ENCODE measurements around the gene LAMC3. TPM values are rescaled to one million over a fixed set of nuclear protein-coding genes. Genes with fewer than 3 reads are reported as not detected.

Gene LAMC3
- total and polyA plus RNA-seq, 9 of the 15 experiments (the other 6 are each of a cell fraction or from before 2014, with no cell fraction given): 0.10 TPM; not detected in 8

DNA sequence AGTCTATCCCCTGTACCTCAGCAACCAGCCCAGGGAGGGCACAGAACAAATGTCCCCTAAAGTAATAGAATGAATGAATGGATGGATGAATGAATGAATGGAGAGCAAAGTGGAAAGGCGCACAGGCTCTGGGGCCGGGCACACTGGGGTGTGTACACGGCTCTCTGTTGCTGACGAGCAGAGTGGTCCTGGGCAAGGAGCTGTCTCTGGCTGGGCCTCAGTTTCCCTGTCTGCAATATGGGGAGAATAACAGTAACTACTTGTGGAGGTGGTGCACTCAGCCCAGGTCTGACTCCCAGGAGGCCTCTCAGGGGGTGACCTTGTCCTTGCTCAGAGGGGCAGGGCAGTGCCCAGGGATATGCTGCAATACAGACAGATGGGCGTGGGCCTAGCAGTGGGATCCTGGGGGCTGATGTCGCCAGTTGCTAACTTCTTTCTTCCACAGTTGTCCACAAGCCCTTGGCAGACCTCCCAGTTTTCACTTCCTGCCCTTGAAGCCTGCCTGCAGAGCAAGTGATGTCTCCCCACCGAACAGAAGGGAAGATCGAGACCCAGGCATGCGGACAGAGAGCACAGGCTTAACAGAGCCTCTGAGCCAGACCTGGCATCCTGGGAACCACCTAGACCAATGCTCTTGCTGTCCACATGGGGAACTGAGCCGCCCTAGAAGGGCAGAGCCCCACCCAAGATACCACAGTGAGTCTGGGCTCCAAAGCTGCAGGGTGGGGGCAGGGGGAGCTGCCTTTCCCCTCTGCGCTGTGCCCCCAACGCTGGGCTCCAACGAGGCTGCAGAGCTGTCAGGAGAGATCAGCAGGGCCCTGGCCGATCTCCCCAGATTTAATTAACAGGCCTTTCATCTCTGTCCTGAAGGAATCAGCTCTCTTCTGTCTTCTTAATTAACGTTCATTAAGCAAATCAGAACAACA lies 13.6 kb upstream of the LAMC3 start:
- Histone ChIP-seq H3K27ac (ENCODE audit: extremely low read depth, low read depth, low read length) (no peak overlapping the region), H3K79me2 (ENCODE audit: control insufficient read depth, insufficient read depth, low read length) (no peaks in the 10 kb centered on the region), H2AFZ (ENCODE audit: low read depth, low read length) (no peak overlapping the region), H3K4me1 (replicated peaks in 1 of 2; ENCODE audit: control insufficient read depth in 2 of 2, insufficient read depth in 2 of 2, low read length in 2 of 2) (peaks cover 0 to 40% of the 10 kb centered on the region in 2 experiments; a peak in 3 of 5 replicates), H3K4me3 (no peak overlapping the region), H3K27me3 (ENCODE audit: control insufficient read depth in 2 of 2, insufficient read depth in 2 of 2, low read length in 2 of 2) (peaks cover 78 to 98% of the 10 kb centered on the region in 2 experiments), H3K36me3 (ENCODE audit: control insufficient read depth, insufficient read depth, low read length) (no peaks in the 10 kb centered on the region), H3K9me3 (replicated peaks; ENCODE audit: control insufficient read depth, insufficient read depth, low read depth, low read length) (no peaks in the 10 kb centered on the region; the same call in 1 of the 2 replicates), H3K9ac (ENCODE audit: insufficient read depth in 1 of 2, low read depth in 2 of 2, low read length in 2 of 2) (peak overlapping the region in 1 of 2 experiments; percentile 1; a peak in 1 of 4 replicates), H3K9me1 (ENCODE audit: control insufficient read depth, insufficient read depth, low read length) (peaks cover 3% of the 10 kb centered on the region), H4K20me1 (replicated peaks; ENCODE audit: control insufficient read depth, insufficient read depth, low read length) (peaks cover 93% of the 10 kb centered on the region), H3K4me2 (ENCODE audit: insufficient read depth, low read length) (no peak overlapping the region)
- ATAC-seq (peak; percentile 0; the same call in 2 of the 3 replicates), FAIRE-seq (no peak), DNase-seq (ENCODE audit: extremely low read depth in 1 of 4, low spot score in 3 of 4) (peak in 3 of 4 experiments; percentile 66 to 86 (median 68))
- TF ChIP-seq, protein P1, sequence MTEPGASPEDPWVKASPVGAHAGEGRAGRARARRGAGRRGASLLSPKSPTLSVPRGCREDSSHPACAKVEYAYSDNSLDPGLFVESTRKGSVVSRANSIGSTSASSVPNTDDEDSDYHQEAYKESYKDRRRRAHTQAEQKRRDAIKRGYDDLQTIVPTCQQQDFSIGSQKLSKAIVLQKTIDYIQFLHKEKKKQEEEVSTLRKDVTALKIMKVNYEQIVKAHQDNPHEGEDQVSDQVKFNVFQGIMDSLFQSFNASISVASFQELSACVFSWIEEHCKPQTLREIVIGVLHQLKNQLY (CRISPR knock-in tag; conservative IDR thresholded peaks at IDR 0.05): peak in 1 of 2 experiments; percentile 65; a peak in 1 of 4 replicates
- TF ChIP-seq TFAM (CRISPR knock-in tag; conservative IDR thresholded peaks at IDR 0.05): no peak
- no peak for TF ChIP-seq PTTG1 (tag; IDR thresholded peaks at IDR 0.05; ENCODE audit: low read depth)
- TF ChIP-seq, protein P2, sequence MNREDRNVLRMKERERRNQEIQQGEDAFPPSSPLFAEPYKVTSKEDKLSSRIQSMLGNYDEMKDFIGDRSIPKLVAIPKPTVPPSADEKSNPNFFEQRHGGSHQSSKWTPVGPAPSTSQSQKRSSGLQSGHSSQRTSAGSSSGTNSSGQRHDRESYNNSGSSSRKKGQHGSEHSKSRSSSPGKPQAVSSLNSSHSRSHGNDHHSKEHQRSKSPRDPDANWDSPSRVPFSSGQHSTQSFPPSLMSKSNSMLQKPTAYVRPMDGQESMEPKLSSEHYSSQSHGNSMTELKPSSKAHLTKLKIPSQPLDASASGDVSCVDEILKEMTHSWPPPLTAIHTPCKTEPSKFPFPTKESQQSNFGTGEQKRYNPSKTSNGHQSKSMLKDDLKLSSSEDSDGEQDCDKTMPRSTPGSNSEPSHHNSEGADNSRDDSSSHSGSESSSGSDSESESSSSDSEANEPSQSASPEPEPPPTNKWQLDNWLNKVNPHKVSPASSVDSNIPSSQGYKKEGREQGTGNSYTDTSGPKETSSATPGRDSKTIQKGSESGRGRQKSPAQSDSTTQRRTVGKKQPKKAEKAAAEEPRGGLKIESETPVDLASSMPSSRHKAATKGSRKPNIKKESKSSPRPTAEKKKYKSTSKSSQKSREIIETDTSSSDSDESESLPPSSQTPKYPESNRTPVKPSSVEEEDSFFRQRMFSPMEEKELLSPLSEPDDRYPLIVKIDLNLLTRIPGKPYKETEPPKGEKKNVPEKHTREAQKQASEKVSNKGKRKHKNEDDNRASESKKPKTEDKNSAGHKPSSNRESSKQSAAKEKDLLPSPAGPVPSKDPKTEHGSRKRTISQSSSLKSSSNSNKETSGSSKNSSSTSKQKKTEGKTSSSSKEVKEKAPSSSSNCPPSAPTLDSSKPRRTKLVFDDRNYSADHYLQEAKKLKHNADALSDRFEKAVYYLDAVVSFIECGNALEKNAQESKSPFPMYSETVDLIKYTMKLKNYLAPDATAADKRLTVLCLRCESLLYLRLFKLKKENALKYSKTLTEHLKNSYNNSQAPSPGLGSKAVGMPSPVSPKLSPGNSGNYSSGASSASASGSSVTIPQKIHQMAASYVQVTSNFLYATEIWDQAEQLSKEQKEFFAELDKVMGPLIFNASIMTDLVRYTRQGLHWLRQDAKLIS (CRISPR knock-in tag; IDR thresholded peaks at IDR 0.05): no peak
- no peak for TF ChIP-seq HEY1 (CRISPR knock-in tag; IDR thresholded peaks at IDR 0.05; ENCODE audit: borderline replicate concordance)
- TF ChIP-seq, protein P3, sequence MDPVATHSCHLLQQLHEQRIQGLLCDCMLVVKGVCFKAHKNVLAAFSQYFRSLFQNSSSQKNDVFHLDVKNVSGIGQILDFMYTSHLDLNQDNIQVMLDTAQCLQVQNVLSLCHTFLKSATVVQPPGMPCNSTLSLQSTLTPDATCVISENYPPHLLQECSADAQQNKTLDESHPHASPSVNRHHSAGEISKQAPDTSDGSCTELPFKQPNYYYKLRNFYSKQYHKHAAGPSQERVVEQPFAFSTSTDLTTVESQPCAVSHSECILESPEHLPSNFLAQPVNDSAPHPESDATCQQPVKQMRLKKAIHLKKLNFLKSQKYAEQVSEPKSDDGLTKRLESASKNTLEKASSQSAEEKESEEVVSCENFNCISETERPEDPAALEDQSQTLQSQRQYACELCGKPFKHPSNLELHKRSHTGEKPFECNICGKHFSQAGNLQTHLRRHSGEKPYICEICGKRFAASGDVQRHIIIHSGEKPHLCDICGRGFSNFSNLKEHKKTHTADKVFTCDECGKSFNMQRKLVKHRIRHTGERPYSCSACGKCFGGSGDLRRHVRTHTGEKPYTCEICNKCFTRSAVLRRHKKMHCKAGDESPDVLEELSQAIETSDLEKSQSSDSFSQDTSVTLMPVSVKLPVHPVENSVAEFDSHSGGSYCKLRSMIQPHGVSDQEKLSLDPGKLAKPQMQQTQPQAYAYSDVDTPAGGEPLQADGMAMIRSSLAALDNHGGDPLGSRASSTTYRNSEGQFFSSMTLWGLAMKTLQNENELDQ (CRISPR knock-in tag; IDR thresholded peaks at IDR 0.05; ENCODE audit: borderline replicate concordance): no peak
- TF ChIP-seq, protein P4, sequence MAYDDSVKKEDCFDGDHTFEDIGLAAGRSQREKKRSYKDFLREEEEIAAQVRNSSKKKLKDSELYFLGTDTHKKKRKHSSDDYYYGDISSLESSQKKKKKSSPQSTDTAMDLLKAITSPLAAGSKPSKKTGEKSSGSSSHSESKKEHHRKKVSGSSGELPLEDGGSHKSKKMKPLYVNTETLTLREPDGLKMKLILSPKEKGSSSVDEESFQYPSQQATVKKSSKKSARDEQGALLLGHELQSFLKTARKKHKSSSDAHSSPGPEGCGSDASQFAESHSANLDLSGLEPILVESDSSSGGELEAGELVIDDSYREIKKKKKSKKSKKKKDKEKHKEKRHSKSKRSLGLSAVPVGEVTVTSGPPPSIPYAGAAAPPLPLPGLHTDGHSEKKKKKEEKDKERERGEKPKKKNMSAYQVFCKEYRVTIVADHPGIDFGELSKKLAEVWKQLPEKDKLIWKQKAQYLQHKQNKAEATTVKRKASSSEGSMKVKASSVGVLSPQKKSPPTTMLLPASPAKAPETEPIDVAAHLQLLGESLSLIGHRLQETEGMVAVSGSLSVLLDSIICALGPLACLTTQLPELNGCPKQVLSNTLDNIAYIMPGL (CRISPR knock-in tag; IDR thresholded peaks at IDR 0.05): peak; percentile 42
- POLR2A ChIA-PET: interaction anchor here (0.6 to 13.1 kb wide), 11 partner anchors 10 to 109 kb away, joined by 3 to 131 read pairs (median 5); partner anchors contain the start of gene LAMC3
- in situ Hi-C loops (cut with MboI): loop anchor here (5.0 to 25.0 kb wide), 2 partner anchors 123 to 283 kb away; no protein-coding TSS in a partner anchor
- BruUV-seq (replicated peaks): no TSS peak
- intact Hi-C loops (cut with micrococcal nuclease): no loop called here
- CTCF ChIA-PET (ENCODE audit: low intra/inter-chr PET ratio): interaction anchor here (1.2 to 4.5 kb wide), 3 partner anchors 125 to 132 kb away, joined by 3 to 34 read pairs (median 4); no protein-coding TSS in a partner anchor
- WGBS (ENCODE audit: insufficient coverage, low coverage, missing lambda C conversion rate): 3% methylated on average over 15 of the region's 15 CpGs

All from K562 (cell line).